ENCODE results near the gene TRIM7.
"Not testable (repeated sequence)": the region's sequence is repeated elsewhere in the genome, so short reads cannot be mapped to it uniquely, and the experiment has no call there.

TRIM7 gene

GRCh38 chr5:181149355-181149754, 55.6 kb downstream of the TRIM7 start:
- DNase-seq, result no peak

- not testable (repeated sequence) for DNase-seq
These were observed 57.9 kb downstream of the TRIM7 start, which contains the start of gene OR2V2 for GRCh38 chr5:181146927-181147636. Gene OR2V2 (plus strand): TSS chr5:181147586. CDS start chr5:181154943, 7,357 bp downstream.

- DNase-seq, result no peak
These were observed 59.9 kb downstream of the TRIM7 start for GRCh38 chr5:181145133-181145532.

All from central memory CD4-positive, alpha-beta T cell (primary cell).